ENCODE results near the gene ZBTB12. TPM values are rescaled to one million over a fixed set of nuclear protein-coding genes. Genes with fewer than 3 reads are reported as not detected.

ZBTB12 gene
- total RNA-seq, 1 experiment from 2014 or later: 16.2 TPM

GRCh38 chr6:31945154-31945506 is 43.2 kb upstream of the ZBTB12 start:
- H3K36me3 ChIP-seq (ENCODE audit: low read depth): no peaks in the 10 kb centered on the region
- no peaks in the 10 kb centered on the region for H3K79me2 ChIP-seq (ENCODE audit: low read depth)
- DNase-seq: no peak
- peaks cover 38% of the 10 kb centered on the region; the same call in 1 of the 2 replicates for H3F3A ChIP-seq (ENCODE audit: insufficient read depth, low read depth)
- H3K27me3 ChIP-seq (ENCODE audit: insufficient read depth, low read depth): no peaks in the 10 kb centered on the region
- H3K27ac ChIP-seq: peak overlapping the region; percentile 81
- peak overlapping the region; percentile 74; the same call in 1 of the 2 replicates for H2AFZ ChIP-seq
- no TSS peak for BruUV-seq (replicated peaks)
- ChIA-PET CTCF (interaction anchor here (0.6 to 0.7 kb wide), 2 partner anchors 82 to 220 kb away, joined by 3 read pairs; no protein-coding TSS in a partner anchor), POLR2A (ENCODE audit: unreplicated experiment) (interaction anchor here (0.6 to 1.1 kb wide), 4 partner anchors 13 to 183 kb away, joined by 3 to 6 read pairs (median 4); partner anchors contain the start of genes ATF6B and DXO)
- peaks cover 62% of the 10 kb centered on the region for H3K4me1 ChIP-seq (replicated peaks; ENCODE audit: insufficient read depth)
- no peaks in the 10 kb centered on the region for H3K9me3 ChIP-seq (ENCODE audit: insufficient read depth, low read depth)
- H4K20me1 ChIP-seq (ENCODE audit: insufficient read depth): no peaks in the 10 kb centered on the region
- intact Hi-C loops (cut with micrococcal nuclease; ENCODE audit: unreplicated experiment): no loop called here
- H3K4me3 ChIP-seq: peak overlapping the region; percentile 36; the same call in 1 of the 2 replicates
- peak overlapping the region; percentile 85 for H3K4me2 ChIP-seq
- no peaks in the 10 kb centered on the region; the same call in 1 of the 2 replicates for H3K9me2 ChIP-seq (ENCODE audit: insufficient read depth)
- TF ChIP-seq CTCF (conservative IDR thresholded peaks at IDR 0.05) (no peak), EZH2 (IDR thresholded peaks at IDR 0.05; ENCODE audit: low read depth) (no peak)

GRCh38 chr6:31943742-31944141 is 41.9 kb upstream of the ZBTB12 start:
- POLR2A ChIA-PET (ENCODE audit: unreplicated experiment): no interaction called here
- peaks cover 55% of the 10 kb centered on the region for H3K4me1 ChIP-seq (replicated peaks; ENCODE audit: insufficient read depth)
- intact Hi-C loops (cut with micrococcal nuclease; ENCODE audit: unreplicated experiment): no loop called here

GRCh38 chr6:31940256-31940664 is 38.4 kb upstream of the ZBTB12 start:
- Histone ChIP-seq H3K27me3 (ENCODE audit: insufficient read depth, low read depth) (no peaks in the 10 kb centered on the region), H3K9me3 (ENCODE audit: insufficient read depth, low read depth) (no peaks in the 10 kb centered on the region), H3K9me2 (ENCODE audit: insufficient read depth) (no peaks in the 10 kb centered on the region), H4K20me1 (ENCODE audit: insufficient read depth) (no peaks in the 10 kb centered on the region), H3K4me1 (replicated peaks; ENCODE audit: insufficient read depth) (peaks cover 28% of the 10 kb centered on the region), H3K4me2 (peak overlapping the region; percentile 36), H3K27ac (no peak overlapping the region), H3K4me3 (no peak overlapping the region), H3K36me3 (ENCODE audit: low read depth) (no peaks in the 10 kb centered on the region), H2AFZ (no peak overlapping the region), H3K79me2 (ENCODE audit: low read depth) (no peaks in the 10 kb centered on the region), H3F3A (ENCODE audit: insufficient read depth, low read depth) (peaks cover 14% of the 10 kb centered on the region; the same call in 1 of the 2 replicates)
- TF ChIP-seq CTCF (conservative IDR thresholded peaks at IDR 0.05) (no peak), EZH2 (IDR thresholded peaks at IDR 0.05; ENCODE audit: low read depth) (no peak)
- intact Hi-C loops (cut with micrococcal nuclease; ENCODE audit: unreplicated experiment): no loop called here
- ChIA-PET CTCF (no interaction called here), POLR2A (ENCODE audit: unreplicated experiment) (interaction anchor here (0.6 kb wide), 1 partner anchor 82 kb away, joined by 11 read pairs; no protein-coding TSS in a partner anchor)
- peak; percentile 52 to 72 for DNase-seq
- no TSS peak for BruUV-seq (replicated peaks)

More at GRCh38 chr6:31943742-31944141, 41.9 kb upstream of the ZBTB12 start:
- Histone ChIP-seq H3K79me2 (ENCODE audit: low read depth) (no peaks in the 10 kb centered on the region), H3K27ac (no peak overlapping the region), H3K36me3 (ENCODE audit: low read depth) (no peaks in the 10 kb centered on the region), H3K9me2 (ENCODE audit: insufficient read depth) (no peaks in the 10 kb centered on the region; the same call in 1 of the 2 replicates), H3K4me2 (no peak overlapping the region), H3K9me3 (ENCODE audit: insufficient read depth, low read depth) (no peaks in the 10 kb centered on the region), H2AFZ (no peak overlapping the region), H3F3A (ENCODE audit: insufficient read depth, low read depth) (peaks cover 33% of the 10 kb centered on the region; the same call in 1 of the 2 replicates), H3K27me3 (ENCODE audit: insufficient read depth, low read depth) (no peaks in the 10 kb centered on the region), H4K20me1 (ENCODE audit: insufficient read depth) (no peaks in the 10 kb centered on the region), H3K4me3 (no peak overlapping the region)
- BruUV-seq (replicated peaks): no TSS peak
- no peak for TF ChIP-seq CTCF (conservative IDR thresholded peaks at IDR 0.05)
- no peak for TF ChIP-seq EZH2 (IDR thresholded peaks at IDR 0.05; ENCODE audit: low read depth)
- CTCF ChIA-PET: no interaction called here
- no peak for DNase-seq

All from PC-9 (cell line).